Measurements from ENCODE around the gene TSC22D1.

Gene TSC22D1

DNA sequence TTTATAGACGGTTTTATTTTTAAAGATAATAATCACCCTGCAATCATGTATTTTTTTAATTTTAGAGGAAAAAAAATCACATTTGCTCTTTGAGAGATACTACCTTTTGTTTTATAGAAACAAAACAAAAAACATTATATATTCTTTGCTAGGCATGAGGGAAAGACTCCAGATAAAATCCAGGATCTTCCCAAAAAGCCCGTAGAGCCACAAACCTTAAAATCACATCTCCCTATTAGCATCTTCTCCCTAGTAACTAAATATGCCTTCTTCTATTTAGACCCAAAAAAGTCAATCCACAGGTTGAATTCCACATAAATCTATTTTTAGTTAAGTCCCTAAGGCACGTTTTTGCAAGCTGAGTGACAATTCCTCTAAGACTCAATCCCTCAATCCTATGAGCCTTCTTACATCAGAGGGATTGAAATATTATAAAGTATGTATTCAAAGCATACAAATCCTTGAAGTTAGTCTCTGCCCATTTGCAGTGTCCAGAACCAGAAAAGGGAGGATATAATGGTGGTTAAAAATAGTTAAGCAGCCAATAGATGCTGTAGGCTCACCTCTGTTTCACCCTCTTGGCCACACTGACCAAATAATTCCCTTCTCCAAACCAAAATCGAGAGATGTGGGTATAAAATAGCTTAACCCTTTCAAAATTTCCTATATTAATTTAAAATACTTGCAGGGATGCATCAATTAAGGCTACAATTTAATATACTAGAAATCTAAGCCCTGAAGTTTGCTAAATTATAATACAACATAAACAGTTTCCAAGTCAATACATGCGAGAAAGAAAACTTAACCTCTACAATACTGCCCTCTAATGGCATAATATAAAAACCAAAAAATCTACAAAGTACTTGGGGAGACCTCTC, 138.5 kb downstream of the TSC22D1 start:
- DNase-seq = no peak
- intact Hi-C loops (cut with DNase I) = loop anchor here (5.0 to 10.0 kb wide), 4 partner anchors 193 to 530 kb away; no protein-coding TSS in a partner anchor

GRCh38 chr13:44436589-44437337, 139.4 kb downstream of the TSC22D1 start:
- intact Hi-C loops (cut with DNase I) = loop anchor here (5.0 to 10.0 kb wide), 4 partner anchors 192 to 529 kb away; no protein-coding TSS in a partner anchor

DNA sequence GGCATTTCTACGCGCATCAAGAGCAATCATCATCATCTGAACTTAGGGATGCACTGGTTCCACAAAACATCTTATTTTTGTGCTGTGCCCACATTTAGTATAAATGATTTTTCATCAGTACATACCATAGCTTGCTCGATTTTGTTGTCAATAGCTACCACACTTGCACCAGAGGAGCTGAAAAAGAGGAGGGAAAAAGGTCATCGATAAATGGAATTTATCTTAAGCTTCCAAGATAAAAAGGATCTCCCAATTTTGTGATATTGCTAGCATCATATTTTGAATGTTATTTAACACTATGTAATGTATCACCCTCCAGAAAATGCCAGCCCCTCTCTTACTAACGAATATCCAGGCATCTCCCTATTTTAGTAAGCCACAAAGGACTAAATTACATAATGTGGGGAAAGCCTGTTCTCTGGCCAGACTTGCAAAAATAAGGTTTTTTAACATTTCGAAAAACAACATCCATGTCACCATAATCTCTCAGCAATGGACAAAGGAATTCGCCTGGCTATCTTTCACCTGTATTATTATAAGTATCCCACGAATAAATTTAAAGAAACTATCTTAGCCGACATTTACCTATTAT, 140.1 kb downstream of the TSC22D1 start:
- DNase-seq = no peak
- intact Hi-C loops (cut with DNase I) = loop anchor here (2.0 to 10.0 kb wide), 5 partner anchors 61 to 529 kb away; no protein-coding TSS in a partner anchor

More at GRCh38 chr13:44436589-44437337, 139.4 kb downstream of the TSC22D1 start:
- peak; percentile 95 to 99 (median 98) for DNase-seq

- peak; percentile 85 to 98 (median 93) for DNase-seq
- intact Hi-C loops (cut with DNase I) = loop anchor here (2.0 to 10.0 kb wide), 5 partner anchors 61 to 528 kb away; no protein-coding TSS in a partner anchor
Measured at GRCh38 chr13:44435142-44435918, 140.8 kb downstream of the TSC22D1 start.

DNA sequence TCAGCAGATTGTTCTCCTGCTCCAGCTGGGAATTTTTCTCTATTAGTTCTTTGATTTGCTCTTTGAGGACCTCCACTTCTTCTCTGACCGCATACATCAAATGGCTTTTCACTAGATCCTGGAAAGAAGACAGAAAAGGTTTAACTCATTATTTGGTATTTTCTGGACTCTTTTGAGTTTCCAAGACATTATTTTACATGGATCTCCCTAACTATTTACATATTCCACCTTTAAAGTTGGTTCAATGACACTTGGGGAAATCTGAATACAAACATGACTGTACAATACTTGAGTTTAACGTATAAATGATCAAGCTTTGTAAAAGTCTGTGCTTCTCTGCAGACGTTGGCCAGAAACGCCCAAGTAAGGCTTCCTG, 141.4 kb downstream of the TSC22D1 start:
- intact Hi-C loops (cut with DNase I) = loop anchor here (2.0 to 10.0 kb wide), 5 partner anchors 60 to 527 kb away; no protein-coding TSS in a partner anchor
- DNase-seq = no peak

GRCh38 chr13:44433863-44434765, 142.0 kb downstream of the TSC22D1 start:
- intact Hi-C loops (cut with DNase I) = loop anchor here (2.0 to 10.0 kb wide), 2 partner anchors 59 to 189 kb away; no protein-coding TSS in a partner anchor
- DNase-seq = peak; percentile 32 to 83 (median 65)

- intact Hi-C loops (cut with DNase I) = loop anchor here (10.0 kb wide), 1 partner anchor 188 kb away; no protein-coding TSS in a partner anchor
- peak in 2 of 42 donors; percentile 37 to 61 for DNase-seq
Measured at GRCh38 chr13:44432650-44433049, 143.5 kb downstream of the TSC22D1 start.

GRCh38 chr13:44431150-44431549, 145.0 kb downstream of the TSC22D1 start:
- DNase-seq = peak in 1 of 42 donors; percentile 18
- intact Hi-C loops (cut with DNase I) = loop anchor here (10.0 kb wide), 1 partner anchor 186 kb away; no protein-coding TSS in a partner anchor

DNA sequence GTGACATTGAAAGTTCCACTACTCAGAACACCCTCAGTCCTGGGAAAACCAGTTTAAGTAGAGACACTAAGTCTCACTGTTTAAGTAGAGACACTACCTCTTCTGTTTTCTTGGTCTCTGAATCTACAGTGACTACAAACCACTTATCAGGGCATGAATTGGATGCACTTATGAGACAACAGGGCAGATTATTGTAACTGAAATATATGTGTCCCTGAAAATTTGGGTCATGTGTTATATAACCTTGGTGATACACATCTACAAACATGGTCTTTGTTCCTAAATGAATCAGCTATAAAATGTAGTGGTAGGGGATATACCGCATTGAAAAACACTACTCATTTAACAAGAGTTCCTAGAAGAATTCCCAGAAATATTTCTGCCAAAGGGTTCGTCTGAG, 146.8 kb downstream of the TSC22D1 start:
- DNase-seq = peak in 1 of 42 donors; percentile 4
- intact Hi-C loops (cut with DNase I) = no loop called here

DNA sequence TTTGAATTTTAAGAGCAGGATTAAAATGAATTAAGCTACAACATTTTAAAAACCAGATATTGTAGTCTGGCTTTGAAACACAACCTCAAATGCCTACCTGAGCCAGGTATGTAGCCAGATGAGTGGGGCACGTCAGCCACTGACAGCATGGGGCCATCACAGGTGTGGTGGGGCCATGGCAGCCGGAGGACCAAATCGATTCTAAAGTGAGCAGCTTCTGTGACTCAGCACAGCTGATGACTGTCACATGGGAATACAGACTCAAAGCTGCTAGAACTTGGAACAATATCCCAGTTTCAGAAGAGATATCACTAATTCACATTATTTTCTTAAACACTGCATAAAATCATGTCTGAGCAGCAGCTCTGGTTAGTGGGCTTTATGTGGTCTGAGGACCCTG, 149.7 kb downstream of the TSC22D1 start:
- DNase-seq = peak in 9 of 42 donors; percentile 24 to 62 (median 32)
- intact Hi-C loops (cut with DNase I) = no loop called here

GRCh38 chr13:44425815-44426078, 150.4 kb downstream of the TSC22D1 start:
- intact Hi-C loops (cut with DNase I) = no loop called here
- DNase-seq = peak in 3 of 42 donors; percentile 9 to 27 (median 13)

- intact Hi-C loops (cut with DNase I) = no loop called here
- peak in 5 of 42 donors; percentile 8 to 39 (median 22) for DNase-seq
Measured at GRCh38 chr13:44425041-44425814, 150.9 kb downstream of the TSC22D1 start.

DNA sequence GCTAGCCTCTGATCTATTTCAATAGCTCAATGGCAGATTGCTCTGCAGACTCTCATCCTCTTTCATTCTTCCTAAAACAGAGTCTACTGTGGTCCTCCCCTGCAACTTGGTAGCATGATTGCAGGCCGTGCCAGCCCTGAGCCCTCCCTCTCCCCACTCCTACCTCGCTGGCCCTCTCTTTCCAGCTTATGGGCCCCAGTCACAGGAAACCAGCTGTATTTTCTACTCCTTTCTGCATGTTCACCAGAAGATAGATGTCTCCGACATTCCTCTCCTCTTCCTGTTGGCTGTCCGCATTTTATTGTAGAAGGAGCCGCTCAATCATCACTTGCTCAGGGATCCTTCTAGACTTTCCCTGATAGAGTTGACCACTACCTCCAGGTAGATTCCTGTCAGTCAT, 152.3 kb downstream of the TSC22D1 start:
- peak in 2 of 42 donors; percentile 7 to 38 for DNase-seq
- intact Hi-C loops (cut with DNase I) = no loop called here

- peak in 5 of 42 donors; percentile 5 to 39 (median 20) for DNase-seq
- intact Hi-C loops (cut with DNase I) = no loop called here
Measured at GRCh38 chr13:44422755-44423643, 153.1 kb downstream of the TSC22D1 start.

DNA sequence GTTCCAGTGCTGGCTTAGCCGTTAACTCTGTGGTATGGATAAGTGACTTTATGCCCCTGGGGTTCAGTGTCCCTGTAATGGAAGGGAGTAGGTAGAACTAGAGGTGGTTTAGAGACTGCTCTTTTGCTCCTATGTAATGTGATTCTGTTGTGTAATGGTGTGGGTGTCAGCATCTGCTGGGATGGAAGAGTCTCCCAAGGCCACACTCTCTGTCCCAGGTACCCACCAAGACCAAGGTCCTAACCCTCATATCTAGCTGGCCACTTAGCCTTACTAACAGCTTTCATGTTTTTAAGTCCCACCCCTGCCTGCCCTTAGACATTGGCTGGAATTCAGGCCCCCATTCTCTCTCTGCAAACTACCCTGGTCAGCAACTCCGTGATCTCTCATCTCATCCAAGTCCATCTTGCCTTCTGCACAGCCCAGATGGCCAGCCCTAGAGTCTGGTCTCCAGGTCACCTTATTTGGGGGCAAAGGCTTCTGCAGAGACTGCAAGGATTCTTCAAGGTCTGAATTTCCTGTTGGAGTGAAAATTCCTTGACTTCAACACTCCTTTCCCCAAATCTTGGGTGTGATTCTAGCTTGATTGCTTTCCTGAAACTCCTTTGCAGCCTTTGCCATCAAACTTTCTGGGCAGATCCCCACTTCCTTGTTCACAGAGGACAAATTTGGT, 154.1 kb downstream of the TSC22D1 start:
- intact Hi-C loops (cut with DNase I) = no loop called here
- peak in 4 of 42 donors; percentile 7 to 37 (median 13) for DNase-seq
